Fibroblast of skin of right biceps (primary cell): ENCODE results near the gene TMEM156.
A peak's percentile ranks its signal among the peaks of the same experiment; 100 is the strongest.

Experiments
- DNase-seq: peaks from one replicate; pipeline ENCODE4 v3.0.0-alpha.2; 2013

TMEM156 gene

DNA sequence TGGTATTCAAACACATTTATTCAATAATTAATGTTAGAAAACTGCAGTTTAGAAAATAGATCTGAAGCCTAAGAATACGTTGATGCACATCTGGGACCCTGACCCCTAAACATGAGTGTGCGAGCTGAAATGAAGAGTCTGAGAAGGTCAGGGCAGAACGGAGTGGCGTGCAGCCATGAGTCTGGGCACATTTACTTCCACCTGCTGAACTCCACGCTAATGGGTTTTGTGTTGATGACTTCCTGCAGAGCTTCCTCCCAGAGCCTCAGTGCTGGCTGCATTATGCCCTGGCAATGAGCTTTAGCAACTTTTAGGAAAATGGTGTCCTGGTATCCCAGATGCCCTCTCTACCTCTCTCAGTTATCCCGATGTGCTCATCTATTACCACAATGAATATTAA lies 111.5 kb downstream of the TMEM156 start:
- DNase-seq = no peak

- DNase-seq = peak; percentile 15
Observed at GRCh38 chr4:38920186-38920585, 112.0 kb downstream of the TMEM156 start.

DNA sequence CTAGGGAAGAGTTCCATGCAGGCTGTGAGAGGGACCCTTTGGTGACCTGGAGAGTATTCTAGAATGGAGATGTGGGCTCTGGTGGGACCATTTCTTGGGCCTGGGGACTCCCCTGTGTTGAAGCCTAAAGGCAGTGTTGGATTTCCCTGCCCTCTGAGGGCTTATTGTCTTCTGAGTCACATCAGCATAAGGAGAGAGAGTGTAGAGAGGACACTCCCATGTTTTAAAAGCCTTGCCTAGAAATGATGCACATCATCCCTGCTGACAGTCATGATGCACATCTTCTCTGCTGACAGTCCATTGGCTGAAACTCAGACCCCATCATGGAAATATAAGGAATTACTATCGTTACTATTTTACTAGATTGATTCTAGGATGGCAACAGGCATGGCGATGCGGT lies 112.7 kb downstream of the TMEM156 start:
- DNase-seq = peak; percentile 7

GRCh38 chr4:38917481-38918025 lies 114.7 kb downstream of the TMEM156 start:
- peak; percentile 22 for DNase-seq
